Astrocyte (in vitro differentiated cells and primary cell): ENCODE data around the gene R3HDML. TPM values are rescaled to one million over a fixed set of nuclear protein-coding genes. Genes with fewer than 3 reads are reported as not detected.

Source experiments
- DNase-seq: peaks from one replicate; pipeline ENCODE4 v3.0.0-alpha.2; 2010; ENCODE audit warnings: low read depth
- FAIRE-seq: peaks from 2 replicates; lab custom pipeline; 2011; peaks lifted over from hg19 to GRCh38; lab: Jason Lieb, UNC
- H2AFZ ChIP-seq: 2 replicates; pipeline ENCODE4 v1.6.0; 2012; ENCODE audit warnings: low read depth, low read length, inconsistent platforms
- H3K27ac ChIP-seq: 2 replicates; pipeline ENCODE4 v1.5.1; 2011; ENCODE audit warnings: low read depth, low read length, inconsistent platforms
- H3K27me3 ChIP-seq: 2 replicates; pipeline ENCODE4 v1.6.0; 2011; ENCODE audit warnings: low read length, inconsistent platforms; ENCODE audit not compliant: insufficient read depth
- H3K36me3 ChIP-seq: 2 replicates; pipeline ENCODE4 v1.5.1; 2011; ENCODE audit warnings: low read length, inconsistent platforms; ENCODE audit not compliant: insufficient read depth
- H3K4me1 ChIP-seq: 2 replicates; pipeline ENCODE4 v1.5.1; 2011; ENCODE audit warnings: low read length, inconsistent platforms; ENCODE audit not compliant: insufficient read depth
- H3K4me2 ChIP-seq: 2 replicates; pipeline ENCODE4 v1.6.0; 2012; ENCODE audit warnings: low read length, inconsistent platforms
- H3K4me3 ChIP-seq: 2 replicates; pipeline ENCODE4 v1.5.1; 2011; ENCODE audit warnings: low read depth, mild to moderate bottlenecking, low read length, inconsistent platforms; ENCODE audit not compliant: insufficient read depth
- H3K79me2 ChIP-seq: 2 replicates; pipeline ENCODE4 v1.6.0; 2012; ENCODE audit warnings: mild to moderate bottlenecking, low read length, inconsistent platforms; ENCODE audit not compliant: insufficient read depth
- H3K9ac ChIP-seq: 2 replicates; pipeline ENCODE4 v1.6.0; 2012; ENCODE audit warnings: mild to moderate bottlenecking, low read length, inconsistent platforms
- H3K9me3 ChIP-seq: 2 replicates; pipeline ENCODE4 v1.5.1; 2012; ENCODE audit warnings: low read depth, mild to moderate bottlenecking, low read length, inconsistent platforms; ENCODE audit not compliant: insufficient read depth
- H4K20me1 ChIP-seq: 2 replicates; pipeline ENCODE4 v1.6.0; 2012; ENCODE audit warnings: low read length, inconsistent platforms; ENCODE audit not compliant: insufficient read depth
- H3K27ac Mint-ChIP-seq: one replicate; pipeline ENCODE4 v1.8.0; 2021; ENCODE audit warnings: mild to moderate bottlenecking, mixed read lengths; ENCODE audit not compliant: unreplicated experiment
- H3K27me3 Mint-ChIP-seq: one replicate; pipeline ENCODE4 v1.8.0; 2021; ENCODE audit warnings: low read depth, mixed read lengths; ENCODE audit not compliant: unreplicated experiment
- H3K36me3 Mint-ChIP-seq: one replicate; pipeline ENCODE4 v1.8.0; 2021; ENCODE audit warnings: low read depth, mixed read lengths; ENCODE audit not compliant: unreplicated experiment
- H3K4me1 Mint-ChIP-seq: one replicate; pipeline ENCODE4 v1.8.0; 2021; ENCODE audit warnings: low read depth, mixed read lengths; ENCODE audit not compliant: unreplicated experiment
- H3K4me3 Mint-ChIP-seq: one replicate; pipeline ENCODE4 v1.8.0; 2021; ENCODE audit warnings: mild to moderate bottlenecking, moderate library complexity, mixed read lengths; ENCODE audit not compliant: unreplicated experiment
- H3K9me3 Mint-ChIP-seq: one replicate; pipeline ENCODE4 v1.8.0; 2021; ENCODE audit warnings: mild to moderate bottlenecking, mixed read lengths; ENCODE audit not compliant: unreplicated experiment
- CTCF ChIP-seq: IDR thresholded peaks from 2 replicates; pipeline ENCODE4 v1.5.1; 2011; ENCODE audit warnings: low read depth, mild to moderate bottlenecking, inconsistent platforms, low read length, moderate library complexity; ENCODE audit not compliant: insufficient read depth
- EZH2 ChIP-seq: IDR thresholded peaks from 2 replicates; pipeline ENCODE4 v1.6.1; 2012; ENCODE audit warnings: mild to moderate bottlenecking, low read length, inconsistent platforms; ENCODE audit not compliant: insufficient read depth
- total RNA-seq: library from RNA; stranded (reverse); gene quantifications from 2 replicates; pipeline ENCODE4 v1.2.1, GENCODE V29; 2021

The R3HDML gene
- total RNA-seq, 1 donor from 2014 or later = 0.25 TPM

GRCh38 chr20:44382641-44383040, 45.8 kb downstream of the R3HDML start:
- FAIRE-seq = no peak
- Histone ChIP-seq H3K79me2 (no peaks in the 10 kb centered on the region), H3K4me3 (no peak overlapping the region), H3K27me3 (no peaks in the 10 kb centered on the region), H2AFZ (no peak overlapping the region), H3K9me3 (no peaks in the 10 kb centered on the region), H4K20me1 (no peaks in the 10 kb centered on the region), H3K4me2 (no peak overlapping the region), H3K36me3 (no peaks in the 10 kb centered on the region), H3K9ac (no peak overlapping the region), H3K4me1 (no peaks in the 10 kb centered on the region), H3K27ac (no peak overlapping the region)
- H3K4me1 Mint-ChIP-seq = no peaks in the 10 kb centered on the region
- H3K27ac Mint-ChIP-seq = no peak overlapping the region
- H3K9me3 Mint-ChIP-seq = no peaks in the 10 kb centered on the region
- H3K4me3 Mint-ChIP-seq = no peak overlapping the region
- no peak for TF ChIP-seq EZH2
- TF ChIP-seq CTCF = no peak
- no peaks in the 10 kb centered on the region for H3K36me3 Mint-ChIP-seq
- no peak for DNase-seq
- peaks cover 5% of the 10 kb centered on the region for H3K27me3 Mint-ChIP-seq

- Mint-ChIP-seq H3K36me3 (no peaks in the 10 kb centered on the region), H3K4me1 (no peaks in the 10 kb centered on the region), H3K9me3 (no peaks in the 10 kb centered on the region), H3K4me3 (no peak overlapping the region), H3K27me3 (peaks cover 10% of the 10 kb centered on the region), H3K27ac (no peak overlapping the region)
- Histone ChIP-seq H3K4me1 (no peaks in the 10 kb centered on the region), H2AFZ (no peak overlapping the region), H3K9me3 (no peaks in the 10 kb centered on the region), H3K79me2 (no peaks in the 10 kb centered on the region), H3K9ac (no peak overlapping the region), H3K4me3 (no peak overlapping the region), H3K36me3 (no peaks in the 10 kb centered on the region), H3K27me3 (peaks cover 9% of the 10 kb centered on the region), H4K20me1 (no peaks in the 10 kb centered on the region), H3K4me2 (no peak overlapping the region), H3K27ac (no peak overlapping the region)
- DNase-seq (no peak), FAIRE-seq (no peak)
- TF ChIP-seq EZH2 (no peak), CTCF (peak; percentile 97)
Measured at GRCh38 chr20:44384423-44385027, 47.7 kb downstream of the R3HDML start.

- Histone ChIP-seq H4K20me1 (no peaks in the 10 kb centered on the region), H3K4me1 (no peaks in the 10 kb centered on the region), H2AFZ (no peak overlapping the region), H3K4me2 (no peak overlapping the region), H3K9me3 (no peaks in the 10 kb centered on the region), H3K79me2 (no peaks in the 10 kb centered on the region), H3K9ac (no peak overlapping the region), H3K27ac (no peak overlapping the region), H3K36me3 (no peaks in the 10 kb centered on the region), H3K4me3 (no peak overlapping the region), H3K27me3 (peaks cover 21% of the 10 kb centered on the region)
- H3K27ac Mint-ChIP-seq = no peak overlapping the region
- H3K27me3 Mint-ChIP-seq = peaks cover 30% of the 10 kb centered on the region
- FAIRE-seq (no peak), DNase-seq (peak; percentile 44)
- H3K4me3 Mint-ChIP-seq = no peak overlapping the region
- TF ChIP-seq CTCF (peak; percentile 75), EZH2 (no peak)
- H3K36me3 Mint-ChIP-seq = no peaks in the 10 kb centered on the region
- no peaks in the 10 kb centered on the region for H3K9me3 Mint-ChIP-seq
- H3K4me1 Mint-ChIP-seq = no peaks in the 10 kb centered on the region
Measured at GRCh38 chr20:44388466-44389023, 51.7 kb downstream of the R3HDML start.
